ENCODE results near the gene DEGS2. TPM values are rescaled to one million over a fixed set of nuclear protein-coding genes. Genes with fewer than 3 reads are reported as not detected.
A peak's percentile ranks its signal among the peaks of the same experiment; 100 is the strongest.
"Not testable (repeated sequence)": the region's sequence is repeated elsewhere in the genome, so short reads cannot be mapped to it uniquely, and the experiment has no call there.

The DEGS2 gene
- total RNA-seq, 1 donor from 2014 or later = 0.53 TPM

- FAIRE-seq = no peak
- no peaks in the 10 kb centered on the region for H3K36me3 ChIP-seq (ENCODE audit: control insufficient read depth, insufficient read depth, low read length)
- no peak for TF ChIP-seq CTCF (IDR thresholded peaks at IDR 0.05; ENCODE audit: insufficient read depth, low read length, severe bottlenecking)
- H3K4me3 ChIP-seq (ENCODE audit: low read depth, low read length) = no peak overlapping the region
- peaks cover 5% of the 10 kb centered on the region for H3K27me3 ChIP-seq (ENCODE audit: control insufficient read depth, insufficient read depth, low read length)
- DNase-seq (ENCODE audit: low read depth) = no peak
Observed at GRCh38 chr14:100158566-100159093, 815 bp downstream of the DEGS2 start.

- not testable (repeated sequence) for DNase-seq (ENCODE audit: low read depth); H3K36me3 ChIP-seq (ENCODE audit: control insufficient read depth, insufficient read depth, low read length); FAIRE-seq; H3K4me3 ChIP-seq (ENCODE audit: low read depth, low read length); H3K27me3 ChIP-seq (ENCODE audit: control insufficient read depth, insufficient read depth, low read length)
Observed at GRCh38 chr14:100157548-100158232, 1.8 kb downstream of the DEGS2 start.

GRCh38 chr14:100156776-100157175, 2.7 kb downstream of the DEGS2 start:
- Histone ChIP-seq H3K36me3 (ENCODE audit: control insufficient read depth, insufficient read depth, low read length) (no peaks in the 10 kb centered on the region), H3K27me3 (ENCODE audit: control insufficient read depth, insufficient read depth, low read length) (peaks cover 5% of the 10 kb centered on the region), H3K4me3 (ENCODE audit: low read depth, low read length) (no peak overlapping the region)
- no peak for DNase-seq (ENCODE audit: low read depth)
- TF ChIP-seq CTCF (IDR thresholded peaks at IDR 0.05; ENCODE audit: insufficient read depth, low read length, severe bottlenecking) = no peak
- no peak for FAIRE-seq

- H3K36me3 ChIP-seq (ENCODE audit: control insufficient read depth, insufficient read depth, low read length) = no peaks in the 10 kb centered on the region
- H3K27me3 ChIP-seq (ENCODE audit: control insufficient read depth, insufficient read depth, low read length) = peaks cover 5% of the 10 kb centered on the region
- no peak overlapping the region for H3K4me3 ChIP-seq (ENCODE audit: low read depth, low read length)
- FAIRE-seq = no peak
- no peak for DNase-seq (ENCODE audit: low read depth)
- TF ChIP-seq CTCF (IDR thresholded peaks at IDR 0.05; ENCODE audit: insufficient read depth, low read length, severe bottlenecking) = no peak
Observed at GRCh38 chr14:100155756-100156616, 3.5 kb downstream of the DEGS2 start.

- Histone ChIP-seq H3K4me3 (ENCODE audit: low read depth, low read length) (no peak overlapping the region), H3K36me3 (ENCODE audit: control insufficient read depth, insufficient read depth, low read length) (no peaks in the 10 kb centered on the region), H3K27me3 (ENCODE audit: control insufficient read depth, insufficient read depth, low read length) (peaks cover 5% of the 10 kb centered on the region)
- DNase-seq (ENCODE audit: low read depth) (peak; percentile 43), FAIRE-seq (peak; percentile 95)
- TF ChIP-seq CTCF (IDR thresholded peaks at IDR 0.05; ENCODE audit: insufficient read depth, low read length, severe bottlenecking) = peak; percentile 87
Observed at GRCh38 chr14:100155049-100155621, 4.3 kb downstream of the DEGS2 start.

GRCh38 chr14:100153560-100153959, 5.9 kb downstream of the DEGS2 start:
- Histone ChIP-seq H3K4me3 (ENCODE audit: low read depth, low read length) (no peak overlapping the region), H3K36me3 (ENCODE audit: control insufficient read depth, insufficient read depth, low read length) (no peaks in the 10 kb centered on the region), H3K27me3 (ENCODE audit: control insufficient read depth, insufficient read depth, low read length) (no peaks in the 10 kb centered on the region)
- FAIRE-seq (no peak), DNase-seq (ENCODE audit: low read depth) (no peak)
- TF ChIP-seq CTCF (IDR thresholded peaks at IDR 0.05; ENCODE audit: insufficient read depth, low read length, severe bottlenecking) = no peak

All from bronchial epithelial cell (primary cell).